ENCODE results near the gene BICRA. TPM values are rescaled to one million over a fixed set of nuclear protein-coding genes. Genes with fewer than 3 reads are reported as not detected.

The BICRA gene
- total RNA-seq, 1 experiment from 2014 or later, result 29.3 TPM

GRCh38 chr19:47587295-47587694 is 21.6 kb upstream of the BICRA start:
- TF ChIP-seq CTCF (conservative IDR thresholded peaks at IDR 0.05), result no peak

More at GRCh38 chr19:47587295-47587694, 21.6 kb upstream of the BICRA start:
- no peaks in the 10 kb centered on the region for H3K23me2 ChIP-seq (ENCODE audit: insufficient read length, low read depth, low read length, poor library complexity, severe bottlenecking)
- no peaks in the 10 kb centered on the region for H3K4me1 ChIP-seq (ENCODE audit: insufficient read depth, low read length)
- H3K79me1 ChIP-seq (ENCODE audit: insufficient read depth, low read depth, low read length, poor library complexity, severe bottlenecking), result no peaks in the 10 kb centered on the region
- H4K8ac ChIP-seq (replicated peaks; ENCODE audit: insufficient read length, low read depth, low read length), result no peak overlapping the region
- no peak overlapping the region for H3K18ac ChIP-seq (ENCODE audit: insufficient read length, low read depth, low read length)
- no peak overlapping the region for H2BK12ac ChIP-seq (ENCODE audit: insufficient read length, low read depth, low read length)
- H3K9me3 ChIP-seq (ENCODE audit: control insufficient read depth, low read depth, low read length), result no peaks in the 10 kb centered on the region
- WGBS (ENCODE audit: extremely low coverage, insufficient read length, low lambda C conversion rate), result no CpG with 5 or more reads among the region's 4 CpGs
- no peak overlapping the region for H4K5ac ChIP-seq (ENCODE audit: insufficient read length, low read depth, low read length)
- H3K27me3 ChIP-seq (ENCODE audit: insufficient read depth, low read length), result no peaks in the 10 kb centered on the region
- H2BK20ac ChIP-seq (ENCODE audit: low read depth, low read length, poor library complexity, severe bottlenecking), result no peak overlapping the region
- H3K27ac Mint-ChIP-seq, result no peak overlapping the region
- no peak overlapping the region for H3K23ac ChIP-seq (ENCODE audit: insufficient read length, low read depth, low read length)
- no peak overlapping the region for H2BK15ac ChIP-seq (ENCODE audit: low read depth, low read length)
- H3T11ph ChIP-seq (ENCODE audit: low read length), result no peak overlapping the region
- no peak overlapping the region for H4K91ac ChIP-seq (ENCODE audit: insufficient read length, low read depth, low read length)
- no peak overlapping the region for H3K4me3 Mint-ChIP-seq
- no peak for DNase-seq
- H3K9me3 Mint-ChIP-seq, result peaks cover 6 to 11% of the 10 kb centered on the region in 2 experiments; a peak in 4 of 5 replicates
- no peaks in the 10 kb centered on the region for H3K79me2 ChIP-seq (ENCODE audit: insufficient read depth, low read length)
- H2BK120ac ChIP-seq (ENCODE audit: low read depth, low read length, poor library complexity, severe bottlenecking), result no peak overlapping the region
- peaks cover 7 to 8% of the 10 kb centered on the region in 2 experiments for H3K4me1 Mint-ChIP-seq
- no peak overlapping the region for H3K4me2 ChIP-seq (ENCODE audit: insufficient read depth, insufficient read length, low read length)
- H3K14ac ChIP-seq (ENCODE audit: insufficient read depth, low read length), result no peak overlapping the region
- no peak overlapping the region for H2BK5ac ChIP-seq (ENCODE audit: insufficient read length, low read length)
- H3K27me3 Mint-ChIP-seq (ENCODE audit: low read depth), result peaks cover 3% of the 10 kb centered on the region; the same call in 1 of the 2 replicates
- H2AFZ ChIP-seq (ENCODE audit: low read length), result no peak overlapping the region
- no peak overlapping the region for H3K4ac ChIP-seq (ENCODE audit: low read depth, low read length)
- peaks cover 3 to 9% (median 5%) of the 10 kb centered on the region in 3 experiments; a peak in 4 of 7 replicates for H3K36me3 Mint-ChIP-seq (ENCODE audit: insufficient read depth in 1 of 3, low read depth in 3 of 3)
- H2AK5ac ChIP-seq (ENCODE audit: insufficient read length, low read length), result no peak overlapping the region
- H3K9ac ChIP-seq (ENCODE audit: extremely low read depth, insufficient read length, low read length), result no peak overlapping the region
- H3K56ac ChIP-seq (ENCODE audit: insufficient read length, low read depth, low read length), result no peak overlapping the region
- no peaks in the 10 kb centered on the region for H4K20me1 ChIP-seq (ENCODE audit: control insufficient read depth, insufficient read depth, insufficient read length)
- no peak overlapping the region for H3K27ac ChIP-seq (ENCODE audit: insufficient read length, low read depth, low read length)

All from H9 (cell line).